ENCODE measurements around the gene BTBD2. TPM values are rescaled to one million over a fixed set of nuclear protein-coding genes. Genes with fewer than 3 reads are reported as not detected.

The BTBD2 gene
- polyA plus RNA-seq, 3 donors: 2.8 to 36.0 (median 3.3) TPM

DNA sequence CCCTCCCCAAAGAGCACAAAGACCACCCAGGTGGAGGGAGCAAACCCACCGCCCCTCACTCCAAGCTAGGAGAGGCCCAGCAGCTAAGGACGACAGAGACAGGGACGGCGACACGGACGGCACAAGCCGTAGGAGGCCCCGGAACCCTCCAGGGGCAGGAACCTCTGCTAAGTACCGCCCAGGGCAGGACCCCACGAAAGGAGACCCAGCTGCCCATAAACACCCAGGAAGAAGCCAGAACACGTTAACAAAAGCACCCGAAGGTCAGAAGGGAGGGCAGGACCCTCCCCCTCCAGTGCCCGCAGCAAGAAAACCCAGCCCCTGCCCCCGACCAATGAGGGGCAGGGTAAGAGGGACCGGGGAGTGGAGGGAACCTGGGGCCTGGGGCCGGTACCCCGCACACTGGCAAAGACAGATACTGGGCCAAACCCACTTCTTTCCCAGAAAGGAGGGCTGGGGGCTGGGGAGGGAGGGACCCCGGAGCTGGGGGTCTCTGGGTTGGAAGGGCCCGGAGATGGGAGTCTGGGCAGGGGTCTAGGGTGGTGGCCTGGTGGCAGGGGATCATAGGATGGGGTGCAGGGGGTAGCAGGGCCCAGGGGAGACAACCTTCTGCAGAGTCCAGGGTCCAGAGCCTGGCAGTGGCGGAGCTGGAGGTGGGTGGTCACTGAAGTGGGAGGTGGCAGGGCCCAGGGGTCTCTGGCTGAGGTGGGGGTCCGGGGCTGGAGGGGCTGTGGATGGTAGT, 2.4 kb downstream of the BTBD2 start:
- H2AFZ ChIP-seq (ENCODE audit: insufficient read depth, low read depth, low read length, poor library complexity, severe bottlenecking): no peak overlapping the region
- H3K4me3 ChIP-seq (replicated peaks in 1 of 3; ENCODE audit: low read depth in 2 of 3, low read length in 3 of 3): no peak overlapping the region
- H4K20me1 ChIP-seq (ENCODE audit: insufficient read depth, low read length): peaks cover 21% of the 10 kb centered on the region
- H3K9ac ChIP-seq (ENCODE audit: insufficient read depth, low read length, poor library complexity, severe bottlenecking): no peak overlapping the region
- H3K27ac ChIP-seq (ENCODE audit: low read depth in 1 of 2, low read length in 2 of 2): no peak overlapping the region
- peaks cover 0 to 3% (median 0%) of the 10 kb centered on the region in 7 donors for H3K9me3 Mint-ChIP-seq
- H3K4me2 ChIP-seq (replicated peaks; ENCODE audit: extremely low read depth, low read length, poor library complexity, severe bottlenecking): no peak overlapping the region
- peaks cover 11 to 22% of the 10 kb centered on the region in 2 donors for H3K4me1 ChIP-seq (ENCODE audit: control insufficient read depth in 1 of 2, insufficient read depth in 2 of 2, low read length in 2 of 2)
- peaks cover 23% of the 10 kb centered on the region for H3K4me1 Mint-ChIP-seq
- TF ChIP-seq, protein P1, sequence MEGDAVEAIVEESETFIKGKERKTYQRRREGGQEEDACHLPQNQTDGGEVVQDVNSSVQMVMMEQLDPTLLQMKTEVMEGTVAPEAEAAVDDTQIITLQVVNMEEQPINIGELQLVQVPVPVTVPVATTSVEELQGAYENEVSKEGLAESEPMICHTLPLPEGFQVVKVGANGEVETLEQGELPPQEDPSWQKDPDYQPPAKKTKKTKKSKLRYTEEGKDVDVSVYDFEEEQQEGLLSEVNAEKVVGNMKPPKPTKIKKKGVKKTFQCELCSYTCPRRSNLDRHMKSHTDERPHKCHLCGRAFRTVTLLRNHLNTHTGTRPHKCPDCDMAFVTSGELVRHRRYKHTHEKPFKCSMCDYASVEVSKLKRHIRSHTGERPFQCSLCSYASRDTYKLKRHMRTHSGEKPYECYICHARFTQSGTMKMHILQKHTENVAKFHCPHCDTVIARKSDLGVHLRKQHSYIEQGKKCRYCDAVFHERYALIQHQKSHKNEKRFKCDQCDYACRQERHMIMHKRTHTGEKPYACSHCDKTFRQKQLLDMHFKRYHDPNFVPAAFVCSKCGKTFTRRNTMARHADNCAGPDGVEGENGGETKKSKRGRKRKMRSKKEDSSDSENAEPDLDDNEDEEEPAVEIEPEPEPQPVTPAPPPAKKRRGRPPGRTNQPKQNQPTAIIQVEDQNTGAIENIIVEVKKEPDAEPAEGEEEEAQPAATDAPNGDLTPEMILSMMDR (IDR thresholded peaks at IDR 0.05): no peak
- H3K4me3 Mint-ChIP-seq: peak overlapping the region in 1 of 2 donors; percentile 45
- H3K9me3 ChIP-seq (replicated peaks in 1 of 2; ENCODE audit: control insufficient read depth in 1 of 2, insufficient read depth in 1 of 2, low read length in 2 of 2): no peaks in the 10 kb centered on the region
- no peak overlapping the region for H3K27ac Mint-ChIP-seq
- intact Hi-C loops (cut with micrococcal nuclease): no loop called here
- H3K36me3 ChIP-seq (replicated peaks in 1 of 2; ENCODE audit: control insufficient read depth in 1 of 2, insufficient read depth in 2 of 2, low read length in 2 of 2): peaks cover 0 to 3% of the 10 kb centered on the region in 2 donors
- DNase-seq: no peak
- H3K27me3 ChIP-seq (ENCODE audit: control insufficient read depth in 2 of 2, insufficient read depth in 2 of 2, low read length in 2 of 2): no peaks in the 10 kb centered on the region
- peaks cover 39% of the 10 kb centered on the region for H3K79me2 ChIP-seq (ENCODE audit: insufficient read depth, low read length)
- 94% methylated on average over 6 of the region's 21 CpGs for WGBS (ENCODE audit: insufficient coverage)
- H3K36me3 Mint-ChIP-seq: peaks cover 4 to 21% of the 10 kb centered on the region in 2 donors
- peaks cover 0 to 1% (median 0%) of the 10 kb centered on the region in 3 donors for H3K27me3 Mint-ChIP-seq (ENCODE audit: low read depth in 3 of 3)

GRCh38 chr19:2011169-2011568, 4.3 kb downstream of the BTBD2 start:
- peaks cover 4 to 21% of the 10 kb centered on the region in 2 donors for H3K36me3 Mint-ChIP-seq
- peaks cover 0 to 3% of the 10 kb centered on the region in 2 donors for H3K36me3 ChIP-seq (replicated peaks in 1 of 2; ENCODE audit: control insufficient read depth in 1 of 2, insufficient read depth in 2 of 2, low read length in 2 of 2)
- peaks cover 45% of the 10 kb centered on the region for H3K79me2 ChIP-seq (ENCODE audit: insufficient read depth, low read length)
- no peaks in the 10 kb centered on the region for H3K27me3 ChIP-seq (ENCODE audit: control insufficient read depth in 2 of 2, insufficient read depth in 2 of 2, low read length in 2 of 2)
- H3K9me3 ChIP-seq (replicated peaks in 1 of 2; ENCODE audit: control insufficient read depth in 1 of 2, insufficient read depth in 1 of 2, low read length in 2 of 2): no peaks in the 10 kb centered on the region
- no peak overlapping the region for H3K9ac ChIP-seq (ENCODE audit: insufficient read depth, low read length, poor library complexity, severe bottlenecking)
- H3K4me1 ChIP-seq (ENCODE audit: control insufficient read depth in 1 of 2, insufficient read depth in 2 of 2, low read length in 2 of 2): peaks cover 8 to 19% of the 10 kb centered on the region in 2 donors
- no peak for DNase-seq
- peaks cover 0 to 3% (median 0%) of the 10 kb centered on the region in 7 donors for H3K9me3 Mint-ChIP-seq
- peaks cover 0 to 1% (median 0%) of the 10 kb centered on the region in 3 donors for H3K27me3 Mint-ChIP-seq (ENCODE audit: low read depth in 3 of 3)
- intact Hi-C loops (cut with micrococcal nuclease): no loop called here
- H3K4me3 ChIP-seq (replicated peaks in 1 of 3; ENCODE audit: low read depth in 2 of 3, low read length in 3 of 3): no peak overlapping the region
- no peak overlapping the region for H3K4me2 ChIP-seq (replicated peaks; ENCODE audit: extremely low read depth, low read length, poor library complexity, severe bottlenecking)
- WGBS (ENCODE audit: insufficient coverage): 90% methylated on average over 12 of the region's 12 CpGs
- peaks cover 17% of the 10 kb centered on the region for H3K4me1 Mint-ChIP-seq
- no peak overlapping the region for H2AFZ ChIP-seq (ENCODE audit: insufficient read depth, low read depth, low read length, poor library complexity, severe bottlenecking)
- no peak overlapping the region for H3K4me3 Mint-ChIP-seq
- H3K27ac ChIP-seq (ENCODE audit: low read depth in 1 of 2, low read length in 2 of 2): no peak overlapping the region
- H4K20me1 ChIP-seq (ENCODE audit: insufficient read depth, low read length): peaks cover 26% of the 10 kb centered on the region
- no peak overlapping the region for H3K27ac Mint-ChIP-seq
- TF ChIP-seq, protein P1 (IDR thresholded peaks at IDR 0.05): no peak
